SU-DHL-6 (cell line): Measurements from ENCODE around the gene SH3PXD2A.

Source experiments
- CTCF ChIP-seq: fragments of 200-600 bp; sonication (generic); IDR thresholded peaks from one replicate; pipeline ENCODE4 v1.5.1; 2017; ENCODE audit warnings: antibody characterized with exemption, mild to moderate bottlenecking, low read length, moderate library complexity; ENCODE audit not compliant: insufficient read depth, poor library complexity, severe bottlenecking
- EZH2phosphoT487 ChIP-seq: fragments of 200-600 bp; sonication (generic), shearing (Covaris generic); conservative IDR thresholded peaks from 2 replicates; pipeline ENCODE4 v1.6.1; 2018; ENCODE audit warnings: mild to moderate bottlenecking, antibody characterized with exemption, low read length, moderate library complexity, mixed read lengths

GRCh38 chr10:103584216-103585010 is 271.0 kb downstream of the SH3PXD2A start:
- TF ChIP-seq CTCF (no peak), EZH2phosphoT487 (no peak)
